HS-5 (cell line): Measurements from ENCODE around the gene LAMP1.
"Not testable (repeated sequence)": the region's sequence is repeated elsewhere in the genome, so short reads cannot be mapped to it uniquely, and the experiment has no call there.

ENCODE experiments used
- DNase-seq: peaks from one replicate; pipeline ENCODE4 v3.0.0-alpha.2; 2012; ENCODE audit warnings: low read depth

LAMP1 gene, protein sequence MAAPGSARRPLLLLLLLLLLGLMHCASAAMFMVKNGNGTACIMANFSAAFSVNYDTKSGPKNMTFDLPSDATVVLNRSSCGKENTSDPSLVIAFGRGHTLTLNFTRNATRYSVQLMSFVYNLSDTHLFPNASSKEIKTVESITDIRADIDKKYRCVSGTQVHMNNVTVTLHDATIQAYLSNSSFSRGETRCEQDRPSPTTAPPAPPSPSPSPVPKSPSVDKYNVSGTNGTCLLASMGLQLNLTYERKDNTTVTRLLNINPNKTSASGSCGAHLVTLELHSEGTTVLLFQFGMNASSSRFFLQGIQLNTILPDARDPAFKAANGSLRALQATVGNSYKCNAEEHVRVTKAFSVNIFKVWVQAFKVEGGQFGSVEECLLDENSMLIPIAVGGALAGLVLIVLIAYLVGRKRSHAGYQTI

DNA sequence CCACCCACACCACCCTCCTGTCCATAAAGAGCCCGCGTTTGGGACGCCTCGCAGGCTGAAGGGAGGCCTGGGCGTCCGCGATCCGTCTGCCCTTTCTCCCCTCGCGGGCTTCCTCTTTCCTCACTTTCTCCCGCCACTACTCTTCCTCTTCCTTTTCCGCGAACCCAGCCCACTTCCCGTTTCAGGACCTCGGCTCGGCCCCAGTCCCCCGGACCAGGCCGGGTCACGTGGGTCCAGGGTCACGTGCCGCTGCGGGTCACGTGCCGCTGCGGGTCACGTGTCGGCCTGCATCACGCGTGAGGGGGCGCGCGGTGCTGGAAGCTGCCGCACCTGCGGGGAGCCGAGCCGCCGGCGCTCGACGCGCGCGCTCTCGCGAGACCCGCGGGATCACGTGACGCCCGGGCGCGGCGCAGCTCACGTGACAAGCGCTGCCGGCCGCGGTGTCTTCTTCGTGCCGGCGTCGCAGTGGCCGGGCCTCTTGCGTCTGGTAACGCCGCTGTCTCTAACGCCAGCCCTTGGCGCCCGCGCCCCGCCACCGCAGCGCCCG is at the start of gene LAMP1:
TSS of gene LAMP1 (plus strand) at position 417 of the 547 bp plus-strand sequence. CDS start 196 bp downstream, outside the sequence.
- DNase-seq, result peak; percentile 51

DNA sequence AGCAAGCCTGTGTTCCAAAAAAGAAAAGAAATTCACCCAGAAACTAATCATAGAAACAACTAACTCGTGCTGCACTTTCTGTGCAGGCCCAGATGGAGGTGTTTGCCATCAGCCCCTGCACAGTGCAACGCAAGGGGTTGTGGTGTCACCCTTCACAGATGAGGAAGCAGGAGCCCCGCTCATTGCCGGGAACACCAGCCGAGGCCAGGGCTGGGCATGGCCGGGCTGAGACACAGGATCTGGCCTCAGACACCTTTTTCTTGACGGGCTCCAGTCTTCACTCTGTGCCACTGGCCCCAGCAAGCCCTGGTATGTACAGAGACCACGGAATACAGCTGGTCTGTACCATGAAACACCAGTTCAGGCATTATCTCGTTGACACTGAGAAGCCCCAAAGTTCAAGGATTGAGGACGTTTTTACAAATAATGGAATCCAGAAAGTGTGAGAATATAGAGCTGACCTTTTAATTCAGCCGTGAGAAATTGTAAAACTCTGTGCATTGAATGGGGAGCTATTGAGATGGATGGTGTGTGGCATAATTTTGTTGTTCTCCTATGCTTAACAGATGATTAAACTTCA is 44.4 kb upstream of the LAMP1 start:
- no peak for DNase-seq

DNA sequence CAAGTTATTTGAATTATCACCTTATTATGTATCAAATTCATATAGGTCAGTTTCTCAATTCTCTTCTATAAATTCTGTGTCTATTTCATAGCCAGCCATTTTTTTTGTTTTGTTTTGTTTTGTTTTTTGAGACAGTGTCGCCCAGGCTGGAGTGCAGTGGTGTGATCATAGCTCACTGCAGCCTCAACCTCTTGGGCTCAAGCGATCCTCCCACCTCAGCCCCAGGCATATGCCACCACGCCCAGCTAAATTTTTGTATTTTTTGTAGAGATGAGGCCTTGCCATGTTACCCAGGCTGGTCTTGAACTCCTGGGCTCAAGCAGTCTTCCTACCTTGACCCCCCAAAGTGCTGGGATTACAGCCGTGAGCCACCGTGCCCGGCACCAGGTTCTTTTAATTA is 39.1 kb upstream of the LAMP1 start:
- DNase-seq, result not testable (repeated sequence)

DNA sequence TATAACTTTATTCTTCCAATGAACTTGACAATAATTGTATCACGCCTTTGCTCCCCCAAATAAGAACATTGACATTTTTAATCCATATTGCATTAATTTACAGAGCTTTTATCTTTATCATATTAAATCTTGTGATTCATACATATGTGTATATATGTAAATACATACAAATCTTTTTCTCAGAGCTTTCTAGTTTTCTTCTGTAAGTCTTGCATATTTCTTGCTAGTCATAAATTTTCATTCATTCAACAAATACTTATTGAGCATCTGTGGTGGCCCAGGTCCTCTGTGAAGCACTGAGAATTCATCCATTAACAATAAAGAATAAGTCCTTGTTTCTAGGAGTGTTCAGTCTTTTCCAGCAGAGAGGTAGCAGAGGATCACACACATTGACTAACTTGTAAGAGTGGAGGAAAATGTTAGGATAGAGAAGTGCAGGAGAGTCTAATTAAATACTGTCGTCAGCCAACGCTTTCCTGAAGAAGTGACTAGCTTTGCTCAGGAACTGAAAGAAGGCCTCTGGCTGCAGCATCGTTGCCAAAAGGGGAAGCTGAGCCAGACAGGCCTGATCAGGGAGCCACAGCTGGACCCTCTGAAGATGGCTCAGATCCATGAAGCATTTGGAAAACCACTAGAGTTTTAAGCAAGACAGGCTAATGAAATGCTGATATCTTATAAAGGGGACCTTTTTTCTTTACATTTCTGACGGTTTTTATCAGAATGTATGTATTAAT is 38.6 kb upstream of the LAMP1 start:
- DNase-seq, result no peak

DNA sequence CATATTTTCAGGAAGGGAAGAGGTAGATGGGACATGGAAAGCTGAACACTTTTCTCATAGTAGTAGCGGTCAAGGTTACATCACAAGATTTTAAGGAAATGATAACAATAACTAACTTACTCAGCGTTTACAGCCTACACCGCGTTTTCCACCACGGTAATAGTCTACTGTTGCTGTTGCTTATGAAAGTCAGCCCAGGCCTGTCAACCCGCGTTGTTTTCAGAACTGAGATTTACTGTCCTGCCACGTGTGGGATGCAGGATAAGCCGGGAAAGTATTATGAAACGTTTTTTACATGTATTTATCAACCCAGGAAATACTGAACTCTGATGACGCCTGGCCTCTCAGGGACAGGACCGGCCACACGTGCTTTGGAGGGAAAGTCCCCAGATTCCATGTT is 36.0 kb upstream of the LAMP1 start:
- no peak for DNase-seq

DNA sequence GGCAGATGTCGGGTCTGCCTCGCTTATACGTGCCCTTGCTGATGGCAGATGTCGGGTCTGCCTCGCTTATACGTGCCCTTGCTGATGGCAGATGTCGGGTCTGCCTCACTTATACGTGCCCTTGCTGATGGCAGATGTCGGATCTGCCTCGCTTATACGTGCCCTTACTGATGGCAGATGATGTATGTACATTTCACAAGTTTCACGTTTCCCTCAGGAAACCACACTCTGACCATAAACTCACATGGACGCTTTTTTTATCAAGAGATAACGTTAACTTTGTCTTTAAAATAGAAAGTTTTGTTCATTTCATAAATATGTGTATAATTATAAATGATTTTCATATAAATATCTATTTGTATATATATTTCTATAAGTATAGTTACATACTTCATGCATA is 34.0 kb upstream of the LAMP1 start:
- DNase-seq, result not testable (repeated sequence)

DNA sequence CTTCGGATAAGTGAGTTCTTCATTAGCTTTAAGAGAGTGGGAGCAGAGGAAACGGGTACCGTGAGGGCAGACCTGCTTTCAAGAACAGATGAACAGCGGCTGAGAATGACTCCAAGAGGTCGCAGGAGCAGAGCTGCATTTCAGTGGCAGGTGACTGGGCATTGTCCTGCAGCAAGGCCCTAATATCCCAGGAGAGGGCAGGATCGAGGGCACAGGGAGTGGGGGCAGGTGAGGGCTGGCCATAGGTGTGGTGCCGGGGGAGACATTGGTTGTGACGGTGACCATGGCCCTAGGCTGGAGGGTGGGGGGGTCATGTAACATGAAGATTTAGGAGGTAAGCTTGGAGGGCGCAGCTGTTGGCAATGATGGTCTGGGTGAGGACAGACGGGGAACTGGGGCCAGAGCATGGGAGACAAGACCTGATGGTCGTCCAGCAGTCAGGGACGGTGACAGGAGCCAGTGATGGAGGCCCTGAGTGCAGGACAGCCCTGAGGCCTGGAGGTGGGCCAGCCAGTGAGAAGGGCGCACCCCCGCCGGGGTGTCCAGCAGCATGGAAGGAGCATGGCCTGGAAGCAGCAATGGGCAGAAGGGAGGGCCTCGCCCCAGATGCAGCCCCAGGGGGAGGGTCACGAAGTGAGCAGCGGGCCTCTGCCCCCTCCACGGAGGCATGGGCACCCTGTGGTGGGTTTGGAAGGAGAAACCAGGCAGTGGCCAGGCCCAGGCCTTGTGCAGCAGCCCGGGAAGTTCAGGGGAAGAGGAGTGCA is 29.2 kb upstream of the LAMP1 start:
- no peak for DNase-seq

DNA sequence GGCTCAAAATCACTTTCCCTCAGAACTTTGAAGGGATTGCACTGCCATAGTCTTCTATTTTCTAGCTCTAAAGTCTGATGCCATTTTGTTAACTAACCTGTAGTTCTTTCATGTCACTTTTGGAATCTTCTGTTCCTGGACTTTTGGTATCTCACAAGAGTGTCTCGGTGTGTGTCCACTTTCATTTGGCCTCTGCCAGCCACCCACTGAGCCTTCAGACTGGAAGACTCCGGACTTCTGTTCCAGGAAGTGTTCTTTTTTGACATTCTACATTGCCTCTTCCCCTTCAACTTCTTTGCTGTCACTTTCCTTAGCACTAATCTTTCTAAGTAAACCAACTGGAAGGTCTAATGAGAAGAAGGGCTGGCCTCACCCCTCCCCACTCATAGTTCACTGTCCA is 25.0 kb upstream of the LAMP1 start:
- DNase-seq, result no peak

DNA sequence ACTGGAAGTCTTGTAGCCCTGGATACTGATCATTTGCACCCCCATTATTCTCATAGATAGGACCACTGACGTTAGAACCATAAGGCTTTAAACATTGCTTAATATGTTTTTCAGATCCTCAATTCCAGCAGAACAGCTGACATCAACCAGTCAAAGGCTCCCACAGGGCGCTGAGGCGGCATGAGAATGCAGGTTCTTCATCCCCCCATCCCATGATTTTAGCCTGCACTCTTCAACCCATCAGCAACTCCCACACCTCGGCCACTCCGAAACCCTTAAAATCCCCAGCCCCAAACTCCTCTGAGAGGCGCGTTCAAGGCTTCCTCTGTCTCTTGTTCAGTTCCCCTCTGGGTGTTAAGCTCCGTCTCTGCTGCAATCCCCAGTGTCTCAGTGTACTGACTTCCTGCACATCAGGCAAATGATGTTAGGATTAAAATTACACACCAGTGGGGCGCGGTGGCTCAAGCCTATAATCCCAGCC is 24.3 kb upstream of the LAMP1 start:
- no peak for DNase-seq

DNA sequence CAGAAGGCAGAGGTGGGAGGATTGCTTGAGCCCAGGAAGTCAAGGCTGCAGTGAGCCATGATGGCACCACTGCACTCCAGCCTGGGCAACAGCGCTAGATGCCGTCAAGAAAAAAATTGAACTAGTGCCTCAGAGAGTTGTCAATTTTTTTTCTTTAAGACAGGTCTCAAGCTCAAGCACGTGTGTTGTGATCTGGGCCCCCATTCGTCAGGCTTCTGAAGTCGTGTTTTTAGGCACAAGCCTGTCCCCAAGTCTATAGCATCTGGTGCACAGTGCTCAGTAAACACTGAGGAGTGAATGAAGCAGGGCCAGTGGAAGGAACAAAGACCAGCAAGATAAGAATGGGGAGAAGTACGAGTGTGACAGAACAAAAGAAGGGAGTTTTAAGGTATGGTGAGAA is 23.7 kb upstream of the LAMP1 start:
- DNase-seq, result no peak

DNA sequence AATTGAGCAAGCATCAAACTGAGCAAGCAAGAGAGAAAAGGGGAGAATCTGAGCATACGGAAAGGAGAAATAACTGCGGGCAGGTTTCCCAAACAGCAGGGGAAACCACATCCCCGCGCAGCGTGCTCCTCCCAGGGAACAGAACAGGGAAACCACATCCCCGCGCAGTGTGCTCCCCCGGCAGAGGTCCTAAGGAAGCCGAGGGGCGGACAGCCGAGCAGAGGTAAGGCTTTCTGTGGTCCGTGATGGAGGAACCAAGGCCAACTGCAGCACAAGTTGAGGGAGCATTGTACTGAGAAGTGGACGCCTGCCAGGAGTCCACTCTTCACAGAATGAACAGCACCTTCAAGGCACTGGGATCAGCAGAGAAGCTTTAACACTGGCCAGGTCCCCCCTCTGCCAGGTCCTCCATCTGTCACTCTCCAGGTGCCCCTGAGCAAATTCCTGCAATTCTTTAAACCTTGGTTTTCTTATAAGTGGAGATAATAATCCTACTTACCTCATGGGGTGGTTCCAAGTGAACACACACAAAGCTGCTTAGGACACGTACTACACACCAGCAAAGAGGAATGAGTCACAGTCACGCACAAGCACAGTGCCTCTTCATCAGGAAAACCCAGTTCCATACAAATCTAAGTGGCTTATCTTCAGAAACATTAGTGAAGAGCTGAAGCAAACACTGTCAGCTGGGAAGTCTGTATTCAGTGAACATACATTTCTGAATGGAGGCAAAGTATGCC is 23.0 kb upstream of the LAMP1 start:
- DNase-seq, result no peak

DNA sequence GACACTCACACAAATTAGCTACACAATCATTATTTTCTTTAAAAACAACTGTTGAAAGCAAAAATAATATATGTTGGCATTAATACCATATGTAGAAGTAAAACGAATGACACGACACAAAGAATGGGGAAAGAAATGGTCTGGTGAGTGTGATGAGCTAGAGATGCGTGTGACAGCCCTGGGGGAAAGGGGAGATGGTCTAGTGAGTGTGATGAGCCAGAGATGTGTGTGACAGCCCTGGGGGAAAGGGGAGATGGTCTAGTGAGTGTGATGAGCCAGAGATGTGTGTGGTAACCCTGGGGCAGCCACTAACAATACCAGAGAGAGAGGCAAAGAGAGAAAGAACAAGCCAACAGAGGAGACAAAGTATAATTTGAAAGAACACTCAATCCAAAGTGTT is 22.3 kb upstream of the LAMP1 start:
- no peak for DNase-seq

DNA sequence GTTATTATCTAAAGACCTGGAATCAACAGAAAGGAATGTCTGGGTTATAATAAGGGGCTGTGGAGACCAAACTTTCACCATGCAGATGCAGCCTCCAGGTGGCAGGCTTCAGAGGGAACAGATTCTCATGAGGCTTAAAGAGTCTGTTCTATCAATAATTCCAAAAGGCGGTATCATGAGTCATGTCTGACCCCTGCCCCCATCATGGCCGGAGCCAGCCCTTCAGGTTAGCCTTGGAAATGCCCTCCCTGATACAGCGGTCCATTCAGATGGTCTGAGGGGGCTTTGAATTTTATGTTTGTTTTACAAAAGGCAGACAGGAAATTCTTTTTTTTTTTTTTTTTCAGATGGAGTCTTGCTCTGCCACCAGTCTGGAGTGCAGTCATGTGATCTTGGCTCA is 21.7 kb upstream of the LAMP1 start:
- peak; percentile 8 for DNase-seq

DNA sequence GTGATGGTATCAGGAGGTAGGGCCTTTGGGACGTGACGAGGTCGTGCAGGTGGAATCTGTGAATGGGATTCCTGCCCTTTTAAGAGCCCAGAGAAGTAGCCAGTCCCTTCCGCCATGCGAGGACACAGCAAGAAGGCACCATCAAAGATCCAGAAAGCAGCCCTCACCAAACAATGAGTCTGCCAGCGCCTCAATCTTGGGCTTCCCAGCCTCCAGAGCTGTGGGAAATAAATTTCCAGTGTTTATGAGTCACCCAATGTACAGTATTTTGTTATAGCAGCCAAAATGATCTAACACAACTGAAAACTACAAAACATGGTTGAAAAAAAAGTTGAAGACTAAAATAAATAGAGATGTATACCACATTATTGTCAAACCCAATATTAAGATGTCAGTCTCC is 16.9 kb upstream of the LAMP1 start:
- no peak for DNase-seq

DNA sequence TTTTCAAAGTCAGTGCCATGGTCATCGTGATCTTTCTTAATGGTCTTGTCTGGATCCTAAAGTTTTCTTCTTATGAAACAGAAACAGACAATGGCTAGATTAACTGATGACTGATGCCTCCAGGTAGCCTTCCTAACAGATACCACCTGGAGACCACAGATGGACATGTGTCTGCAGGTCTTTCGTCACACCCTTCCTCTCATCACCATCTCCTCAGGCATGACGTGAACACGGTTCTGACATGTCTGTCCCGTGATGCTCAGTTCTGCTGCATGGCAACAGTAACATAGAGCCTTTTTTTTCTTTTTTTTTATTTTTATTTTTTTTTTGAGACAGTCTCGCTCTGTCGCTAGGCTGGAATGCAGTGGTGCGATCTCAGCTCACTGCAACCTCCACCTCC is 13.1 kb upstream of the LAMP1 start:
- DNase-seq, result no peak

DNA sequence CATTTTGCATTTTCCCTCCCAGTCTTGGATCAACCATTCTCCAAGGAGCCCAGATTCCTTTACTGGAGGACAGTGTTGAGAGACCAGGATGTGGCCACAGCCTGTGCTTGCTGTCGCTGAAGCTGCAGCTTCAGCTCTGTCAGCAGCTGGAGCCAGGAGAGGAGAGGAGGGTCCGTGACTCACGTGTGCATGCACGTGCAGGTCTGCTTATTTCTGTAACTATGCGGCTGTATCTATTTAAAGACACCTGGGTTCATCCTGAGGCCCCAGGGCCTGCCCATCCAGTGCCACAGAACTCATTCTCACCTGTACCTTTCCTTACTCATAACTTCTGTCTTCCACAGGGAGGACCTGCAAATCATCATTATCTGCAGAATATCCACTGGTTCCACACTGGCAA is 8.2 kb upstream of the LAMP1 start:
- no peak for DNase-seq

DNA sequence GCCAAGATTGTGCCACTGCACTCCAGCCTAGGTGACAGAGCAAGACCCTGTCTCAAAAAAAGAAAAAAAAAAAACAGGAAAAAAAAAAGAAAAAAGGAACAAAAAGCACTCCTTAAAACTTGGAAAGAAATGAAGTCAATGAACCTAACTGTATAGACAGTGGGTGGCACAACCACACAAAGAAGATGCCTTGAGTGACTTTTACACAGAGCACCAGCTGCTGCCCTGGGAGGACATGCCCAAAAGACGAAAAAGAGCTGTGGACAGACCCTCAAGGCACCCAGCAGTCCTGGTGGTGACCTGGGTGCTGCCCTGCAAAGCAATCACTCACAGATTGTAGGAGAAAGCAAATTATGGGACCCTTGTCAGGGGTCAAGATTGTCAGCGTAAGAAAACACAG is 5.9 kb upstream of the LAMP1 start:
- DNase-seq, result no peak

DNA sequence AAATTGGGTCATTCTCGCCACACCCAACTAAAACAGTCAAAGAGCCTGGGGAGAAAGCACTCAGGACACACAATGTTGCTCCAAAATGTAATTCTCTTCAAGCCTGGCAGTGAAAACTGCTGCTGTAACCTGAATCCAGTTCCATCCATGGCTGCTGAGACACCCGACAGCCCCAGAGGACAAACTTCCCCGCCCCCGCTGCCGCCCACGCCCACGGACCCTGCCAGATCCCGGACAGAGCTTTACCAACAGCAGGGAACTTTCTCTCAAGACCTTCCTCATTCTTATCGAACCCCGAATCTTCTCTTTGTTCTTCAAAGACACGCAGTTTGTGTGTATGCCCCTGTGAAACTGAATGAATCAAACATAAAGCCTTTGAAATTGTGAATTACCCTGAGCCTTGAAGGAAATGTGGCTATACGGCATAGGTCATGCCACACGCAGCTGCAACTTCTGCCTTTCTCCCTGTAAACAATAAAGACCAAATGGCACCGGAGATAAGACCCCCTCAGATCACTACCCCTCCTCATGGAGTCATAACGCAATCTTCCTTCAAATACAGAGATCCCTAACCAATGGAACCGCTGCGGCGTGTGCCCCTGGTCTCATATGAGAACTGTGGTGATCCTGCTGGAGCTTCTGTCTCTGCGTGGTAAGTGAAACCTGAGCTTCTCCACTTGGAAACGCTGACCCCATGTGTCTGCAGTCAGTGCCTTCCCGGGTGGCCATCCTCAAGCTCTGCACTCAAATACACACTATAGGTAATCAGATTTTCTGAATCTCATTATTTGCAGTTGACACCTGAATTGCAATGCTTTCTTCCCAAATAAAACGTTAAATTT is 4.8 kb upstream of the LAMP1 start:
- no peak for DNase-seq

DNA sequence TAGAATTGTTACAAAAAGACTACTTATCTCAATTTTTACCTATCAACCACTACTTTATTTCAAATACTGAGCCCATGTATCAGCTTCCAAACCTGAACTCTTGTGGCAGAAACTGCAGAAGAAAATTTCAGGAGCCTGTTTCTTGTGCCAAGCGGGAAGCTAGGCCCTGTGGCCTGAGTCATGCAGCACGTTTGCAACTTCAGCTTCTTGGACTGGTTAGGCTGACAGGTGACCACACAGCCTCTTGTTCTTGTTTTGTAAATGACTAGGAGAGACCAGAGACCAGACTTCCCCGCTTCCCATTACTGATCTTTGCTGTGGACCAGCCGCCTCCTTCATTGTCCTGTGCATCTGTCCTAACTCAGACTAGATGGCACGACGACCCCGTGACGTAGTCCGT is 3.4 kb upstream of the LAMP1 start:
- no peak for DNase-seq

DNA sequence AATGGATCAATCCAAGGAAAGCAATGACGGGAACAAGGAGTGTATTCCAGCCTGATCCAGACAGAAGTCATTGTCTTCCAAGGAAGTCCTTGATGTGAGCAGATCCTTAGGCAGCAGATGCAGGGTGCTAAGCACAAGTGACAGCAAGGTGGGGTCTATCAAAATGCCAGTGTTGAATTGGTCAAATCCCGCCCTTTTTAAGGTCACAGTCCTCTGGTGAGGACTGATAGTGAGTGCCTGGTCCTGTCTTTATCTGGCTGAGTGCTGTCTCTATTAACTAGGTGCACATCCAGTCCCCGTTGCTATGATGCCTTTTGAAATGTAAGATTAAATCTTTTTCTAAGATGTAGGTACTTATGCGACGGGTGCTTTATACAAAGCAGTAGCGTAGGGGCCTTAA is 1.3 kb upstream of the LAMP1 start:
- no peak for DNase-seq
